Measurements from ENCODE around the gene NRP1.

NRP1 gene

DNA sequence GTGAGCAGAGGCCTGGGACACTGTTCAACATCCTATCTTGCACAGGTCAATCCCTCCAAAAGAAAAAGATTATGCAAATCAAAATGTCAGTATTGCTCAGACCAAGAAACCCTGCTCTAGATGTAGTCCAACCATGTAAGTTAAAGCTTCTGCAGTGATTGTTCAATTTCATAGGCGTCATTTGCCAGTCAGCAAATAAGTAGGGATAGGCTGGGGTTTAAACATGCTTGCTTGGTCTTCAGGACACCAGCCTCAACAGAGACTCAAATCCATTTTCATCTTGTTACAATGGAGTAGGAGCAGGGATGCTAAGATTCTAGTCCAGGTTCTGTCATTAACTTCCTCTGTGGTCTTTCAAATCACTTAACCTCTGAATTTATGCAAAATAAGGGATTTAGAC, 89.1 kb downstream of the NRP1 start:
- Histone ChIP-seq H3K27me3 (ENCODE audit: insufficient read depth, low read depth, severe bottlenecking) (no peaks in the 10 kb centered on the region), H3K36me3 (no peaks in the 10 kb centered on the region), H3K27ac (no peak overlapping the region), H3K9me3 (ENCODE audit: severe bottlenecking) (no peaks in the 10 kb centered on the region), H3K4me3 (ENCODE audit: low read depth, low read length) (no peak overlapping the region)
- DNase-seq, result no peak
- TF ChIP-seq, protein P1, sequence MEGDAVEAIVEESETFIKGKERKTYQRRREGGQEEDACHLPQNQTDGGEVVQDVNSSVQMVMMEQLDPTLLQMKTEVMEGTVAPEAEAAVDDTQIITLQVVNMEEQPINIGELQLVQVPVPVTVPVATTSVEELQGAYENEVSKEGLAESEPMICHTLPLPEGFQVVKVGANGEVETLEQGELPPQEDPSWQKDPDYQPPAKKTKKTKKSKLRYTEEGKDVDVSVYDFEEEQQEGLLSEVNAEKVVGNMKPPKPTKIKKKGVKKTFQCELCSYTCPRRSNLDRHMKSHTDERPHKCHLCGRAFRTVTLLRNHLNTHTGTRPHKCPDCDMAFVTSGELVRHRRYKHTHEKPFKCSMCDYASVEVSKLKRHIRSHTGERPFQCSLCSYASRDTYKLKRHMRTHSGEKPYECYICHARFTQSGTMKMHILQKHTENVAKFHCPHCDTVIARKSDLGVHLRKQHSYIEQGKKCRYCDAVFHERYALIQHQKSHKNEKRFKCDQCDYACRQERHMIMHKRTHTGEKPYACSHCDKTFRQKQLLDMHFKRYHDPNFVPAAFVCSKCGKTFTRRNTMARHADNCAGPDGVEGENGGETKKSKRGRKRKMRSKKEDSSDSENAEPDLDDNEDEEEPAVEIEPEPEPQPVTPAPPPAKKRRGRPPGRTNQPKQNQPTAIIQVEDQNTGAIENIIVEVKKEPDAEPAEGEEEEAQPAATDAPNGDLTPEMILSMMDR (IDR thresholded peaks at IDR 0.05; ENCODE audit: low read depth, low read length), result no peak

DNA sequence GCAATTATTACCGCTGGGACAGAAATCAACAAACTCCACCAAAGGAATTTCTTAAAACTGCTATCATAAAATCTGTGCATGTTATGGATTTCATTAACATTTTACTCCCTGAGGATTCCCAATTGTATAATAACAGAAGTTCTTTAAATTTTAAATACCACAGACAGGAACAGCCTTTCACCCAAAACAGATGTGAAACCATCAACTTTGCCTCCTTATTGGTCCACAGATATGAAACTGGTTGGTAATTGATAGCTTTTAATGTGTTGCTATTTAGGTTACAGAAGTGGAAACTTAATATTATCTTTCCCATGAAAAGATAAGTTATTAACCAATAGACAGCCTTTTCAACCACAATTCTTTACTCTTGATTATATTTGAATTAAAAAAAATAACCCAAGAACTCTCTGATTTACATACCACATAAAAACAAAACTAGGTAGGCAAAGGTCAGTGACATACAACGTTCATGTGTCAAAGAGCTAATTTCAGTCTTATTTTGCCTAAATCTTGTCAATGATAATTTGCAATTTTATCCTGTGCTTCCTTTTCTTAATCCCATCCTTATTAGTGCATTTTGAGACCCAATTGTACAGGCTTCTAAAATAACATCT, 90.0 kb downstream of the NRP1 start:
- H3K4me3 ChIP-seq (ENCODE audit: low read depth, low read length), result no peak overlapping the region
- no peaks in the 10 kb centered on the region for H3K9me3 ChIP-seq (ENCODE audit: severe bottlenecking)
- no peak overlapping the region for H3K27ac ChIP-seq
- TF ChIP-seq, protein P1 (IDR thresholded peaks at IDR 0.05; ENCODE audit: low read depth, low read length), result no peak
- no peaks in the 10 kb centered on the region for H3K36me3 ChIP-seq
- DNase-seq, result no peak
- no peaks in the 10 kb centered on the region for H3K27me3 ChIP-seq (ENCODE audit: insufficient read depth, low read depth, severe bottlenecking)

GRCh38 chr10:33243703-33244102, 90.8 kb downstream of the NRP1 start:
- DNase-seq, result no peak
- TF ChIP-seq, protein P1 (IDR thresholded peaks at IDR 0.05; ENCODE audit: low read depth, low read length), result no peak
- Histone ChIP-seq H3K36me3 (no peaks in the 10 kb centered on the region), H3K27me3 (ENCODE audit: insufficient read depth, low read depth, severe bottlenecking) (no peaks in the 10 kb centered on the region), H3K27ac (no peak overlapping the region), H3K9me3 (ENCODE audit: severe bottlenecking) (no peaks in the 10 kb centered on the region), H3K4me3 (ENCODE audit: low read depth, low read length) (no peak overlapping the region)

DNA sequence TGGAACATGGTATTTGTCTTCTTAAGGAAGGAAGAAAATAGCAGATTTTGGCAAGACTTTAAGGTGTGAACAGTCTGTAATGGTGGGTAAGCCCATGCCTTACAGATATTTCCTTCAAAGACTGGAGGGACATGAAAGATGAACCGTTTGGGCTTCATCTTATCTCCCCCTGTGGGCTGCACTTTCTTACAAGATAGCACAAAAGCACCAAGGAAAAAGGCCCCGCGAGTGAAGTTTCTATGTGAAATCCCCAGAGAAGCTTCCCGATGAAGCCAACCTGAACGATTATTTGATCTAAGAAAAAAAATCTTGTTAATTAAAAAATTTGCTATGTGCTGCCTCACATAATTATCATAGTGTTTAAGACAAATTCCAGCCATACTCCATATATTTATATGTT, 91.5 kb downstream of the NRP1 start:
- Histone ChIP-seq H3K4me3 (ENCODE audit: low read depth, low read length) (no peak overlapping the region), H3K36me3 (no peaks in the 10 kb centered on the region), H3K9me3 (ENCODE audit: severe bottlenecking) (no peaks in the 10 kb centered on the region), H3K27ac (no peak overlapping the region), H3K27me3 (ENCODE audit: insufficient read depth, low read depth, severe bottlenecking) (no peaks in the 10 kb centered on the region)
- DNase-seq, result no peak
- TF ChIP-seq, protein P1 (IDR thresholded peaks at IDR 0.05; ENCODE audit: low read depth, low read length), result no peak

GRCh38 chr10:33241351-33241750, 93.1 kb downstream of the NRP1 start:
- H3K4me3 ChIP-seq (ENCODE audit: low read depth, low read length), result no peak overlapping the region
- H3K27me3 ChIP-seq (ENCODE audit: insufficient read depth, low read depth, severe bottlenecking), result no peaks in the 10 kb centered on the region
- DNase-seq, result no peak
- TF ChIP-seq, protein P1 (IDR thresholded peaks at IDR 0.05; ENCODE audit: low read depth, low read length), result no peak
- H3K36me3 ChIP-seq, result no peaks in the 10 kb centered on the region
- H3K27ac ChIP-seq, result no peak overlapping the region
- H3K9me3 ChIP-seq (ENCODE audit: severe bottlenecking), result no peaks in the 10 kb centered on the region

GRCh38 chr10:33240931-33241330, 93.5 kb downstream of the NRP1 start:
- no peak for DNase-seq
- TF ChIP-seq, protein P1 (IDR thresholded peaks at IDR 0.05; ENCODE audit: low read depth, low read length), result no peak
- no peak overlapping the region for H3K4me3 ChIP-seq (ENCODE audit: low read depth, low read length)
- H3K27ac ChIP-seq, result no peak overlapping the region
- H3K27me3 ChIP-seq (ENCODE audit: insufficient read depth, low read depth, severe bottlenecking), result no peaks in the 10 kb centered on the region
- H3K36me3 ChIP-seq, result no peaks in the 10 kb centered on the region
- no peaks in the 10 kb centered on the region for H3K9me3 ChIP-seq (ENCODE audit: severe bottlenecking)

Data from WERI-Rb-1 (cell line).